Measurements from ENCODE around the gene SFTPB.

The SFTPB gene

GRCh38 chr2:85713836-85714235 lies 45.8 kb upstream of the SFTPB start:
- TF ChIP-seq SCRT2 (tag by site-specific recombination; IDR thresholded peaks at IDR 0.05) (no peak), CTCF (tag by site-specific recombination; IDR thresholded peaks at IDR 0.05) (no peak), REPIN1 (tag by site-specific recombination; IDR thresholded peaks at IDR 0.05; ENCODE audit: low read depth) (no peak), ZNF121 (tag by site-specific recombination; IDR thresholded peaks at IDR 0.05) (no peak), ZSCAN4 (tag by site-specific recombination; IDR thresholded peaks at IDR 0.05) (no peak), ZNF146 (tag by site-specific recombination; IDR thresholded peaks at IDR 0.05) (no peak), SALL2 (tag by site-specific recombination; IDR thresholded peaks at IDR 0.05; ENCODE audit: borderline replicate concordance) (no peak), ZNF24 (tag by site-specific recombination; IDR thresholded peaks at IDR 0.05) (no peak), ZNF350 (tag by site-specific recombination; IDR thresholded peaks at IDR 0.05) (no peak), ZNF596 (tag by site-specific recombination; IDR thresholded peaks at IDR 0.05) (no peak), KLF1 (tag by site-specific recombination; IDR thresholded peaks at IDR 0.05) (no peak), ZNF600 (tag by site-specific recombination; IDR thresholded peaks at IDR 0.05) (no peak), ZNF354C (tag by site-specific recombination; IDR thresholded peaks at IDR 0.05; ENCODE audit: borderline replicate concordance, low read depth) (no peak), GLI2 (tag by site-specific recombination; IDR thresholded peaks at IDR 0.05; ENCODE audit: borderline replicate concordance, low read depth) (no peak)
- CTCF ChIA-PET: interaction anchor here (2.1 to 2.8 kb wide), 3 partner anchors 9 to 77 kb away, joined by 7 to 15 read pairs (median 11); no protein-coding TSS in a partner anchor
- POLR2A ChIA-PET: no interaction called here
- Histone ChIP-seq H3K27ac (ENCODE audit: extremely low read depth, low read depth, low read length) (no peak overlapping the region), H3K9me3 (ENCODE audit: control insufficient read depth, insufficient read depth, low read depth, low read length) (no peaks in the 10 kb centered on the region), H3K4me3 (ENCODE audit: low read depth, low read length) (no peak overlapping the region), H3K36me3 (ENCODE audit: control insufficient read depth in 2 of 2, insufficient read depth in 1 of 2, low read length in 2 of 2) (no peaks in the 10 kb centered on the region), H3K4me1 (ENCODE audit: control insufficient read depth, insufficient read depth, low read length) (no peaks in the 10 kb centered on the region)

- POLR2A ChIA-PET: interaction anchor here (0.5 kb wide), 1 partner anchor 73 kb away, joined by 3 read pairs; no protein-coding TSS in a partner anchor
- TF ChIP-seq BCL11A (tag by site-specific recombination; IDR thresholded peaks at IDR 0.05; ENCODE audit: low read depth): no peak
- TF ChIP-seq PATZ1 (tag by site-specific recombination; IDR thresholded peaks at IDR 0.05): no peak
- TF ChIP-seq ZFHX2 (tag by site-specific recombination; conservative IDR thresholded peaks at IDR 0.05): peak; percentile 76
- no peak for TF ChIP-seq GLIS1 (tag by site-specific recombination; IDR thresholded peaks at IDR 0.05)
- no peak for TF ChIP-seq ZNF132 (tag by site-specific recombination; IDR thresholded peaks at IDR 0.05; ENCODE audit: borderline replicate concordance)
- TF ChIP-seq GFI1B (tag by site-specific recombination; IDR thresholded peaks at IDR 0.05): no peak
- TF ChIP-seq ZNF664 (tag by site-specific recombination; IDR thresholded peaks at IDR 0.05): no peak
- no peak for TF ChIP-seq ZBTB20 (tag by site-specific recombination; IDR thresholded peaks at IDR 0.05)
- TF ChIP-seq EGR2 (tag by site-specific recombination; IDR thresholded peaks at IDR 0.05; ENCODE audit: low read depth): peak; percentile 56
- TF ChIP-seq ZNF449 (tag by site-specific recombination; IDR thresholded peaks at IDR 0.05): no peak
Observed at GRCh38 chr2:85712849-85713612, 45.0 kb upstream of the SFTPB start.

More at GRCh38 chr2:85712849-85713612, 45.0 kb upstream of the SFTPB start:
- H3K4me3 ChIP-seq (ENCODE audit: low read depth, low read length): no peak overlapping the region
- no peaks in the 10 kb centered on the region for H3K36me3 ChIP-seq (ENCODE audit: control insufficient read depth in 2 of 2, insufficient read depth in 1 of 2, low read length in 2 of 2)
- no peaks in the 10 kb centered on the region for H3K4me1 ChIP-seq (ENCODE audit: control insufficient read depth, insufficient read depth, low read length)
- CTCF ChIA-PET: interaction anchor here (0.6 to 2.8 kb wide), 4 partner anchors 10 to 416 kb away, joined by 3 to 15 read pairs (median 3); no protein-coding TSS in a partner anchor
- H3K9me3 ChIP-seq (ENCODE audit: control insufficient read depth, insufficient read depth, low read depth, low read length): no peaks in the 10 kb centered on the region
- no peak overlapping the region for H3K27ac ChIP-seq (ENCODE audit: extremely low read depth, low read depth, low read length)
